HG02763 (cell line): ENCODE measurements around the gene SRGAP2C.
"Not testable (repeated sequence)": the region's sequence is repeated elsewhere in the genome, so short reads cannot be mapped to it uniquely, and the experiment has no call there.

ENCODE experiments used
- ATAC-seq: cut with Tn5 transposase; IDR thresholded peaks from one replicate; pipeline ENCODE4 v1.9.1; 2021; ENCODE audit warnings: mild to moderate bottlenecking, moderate library complexity; ENCODE audit not compliant: unreplicated experiment

Gene SRGAP2C

DNA sequence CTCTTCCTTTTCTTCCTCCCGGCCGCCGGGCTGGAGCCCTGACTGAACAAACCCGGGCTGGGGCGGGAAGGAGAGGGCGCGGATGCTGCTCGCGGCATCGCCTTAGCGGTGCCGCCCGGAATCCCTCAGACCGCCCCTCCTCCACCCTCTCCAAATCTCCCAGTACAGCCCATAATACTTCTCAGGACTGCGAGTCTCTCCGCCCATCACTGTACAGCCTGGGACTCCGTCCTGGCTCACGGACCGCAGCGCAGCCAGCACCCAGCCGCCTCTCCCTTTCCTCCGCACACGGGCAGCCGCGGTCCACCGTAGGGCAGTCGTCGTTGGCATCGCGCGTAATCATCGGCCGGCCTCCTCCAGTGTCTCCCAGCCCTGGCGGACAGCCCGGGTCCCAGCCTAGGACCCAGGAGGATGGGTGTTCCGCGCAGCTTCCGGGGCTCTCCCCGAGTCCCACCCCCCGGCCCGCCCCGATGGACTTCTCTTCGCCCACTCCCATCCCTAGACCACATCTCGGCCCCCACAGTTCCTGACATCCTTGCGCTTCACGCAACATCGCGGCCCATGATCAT is 449 bp downstream of the SRGAP2C start:
- peak; percentile 2 for ATAC-seq

- ATAC-seq = not testable (repeated sequence)
Measured at GRCh38 chr1:121186191-121186590, 1.4 kb downstream of the SRGAP2C start.

DNA sequence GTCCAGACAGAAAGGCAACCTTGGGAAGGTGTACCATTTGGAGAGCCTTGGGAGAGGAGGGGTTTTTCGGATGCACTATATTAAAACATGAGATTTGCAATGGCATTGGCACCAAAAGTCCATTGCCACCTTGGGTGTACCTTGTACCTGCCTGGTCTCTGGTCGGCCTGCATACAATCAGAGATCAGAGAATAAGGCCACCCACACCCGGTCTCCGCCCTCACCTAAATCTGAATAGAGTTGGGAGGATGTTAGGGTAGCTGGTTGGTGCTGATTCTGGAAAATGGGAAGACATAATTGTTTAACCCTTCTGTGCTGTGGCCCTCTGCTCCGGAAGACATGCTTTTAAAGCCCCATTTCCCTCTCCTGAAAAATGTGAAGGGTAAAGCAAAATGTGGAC is 3.1 kb downstream of the SRGAP2C start:
- not testable (repeated sequence) for ATAC-seq

DNA sequence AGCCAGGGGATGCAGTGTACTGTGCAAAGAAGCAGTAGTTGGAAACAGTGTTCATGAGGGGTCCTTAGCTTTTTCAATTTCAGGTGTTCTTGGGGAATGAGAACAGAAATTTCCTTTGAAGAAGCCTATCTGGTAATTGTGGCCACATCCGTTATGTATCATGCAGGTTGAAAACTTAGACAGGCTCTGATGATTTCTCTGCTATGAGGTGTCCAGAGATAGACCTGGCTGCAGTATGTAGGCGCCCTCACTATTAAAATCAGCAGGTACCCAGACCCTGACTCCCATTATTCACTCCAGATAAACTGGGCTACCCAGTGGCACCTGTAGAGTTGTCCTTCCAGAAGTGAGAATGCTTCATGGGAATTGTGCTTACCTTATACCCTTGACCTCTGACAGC is 7.7 kb downstream of the SRGAP2C start:
- ATAC-seq = not testable (repeated sequence)

- ATAC-seq = not testable (repeated sequence)
Measured at GRCh38 chr1:121197095-121197882, 12.5 kb downstream of the SRGAP2C start.

GRCh38 chr1:121199763-121200162 is 15.0 kb downstream of the SRGAP2C start:
- ATAC-seq = not testable (repeated sequence)

DNA sequence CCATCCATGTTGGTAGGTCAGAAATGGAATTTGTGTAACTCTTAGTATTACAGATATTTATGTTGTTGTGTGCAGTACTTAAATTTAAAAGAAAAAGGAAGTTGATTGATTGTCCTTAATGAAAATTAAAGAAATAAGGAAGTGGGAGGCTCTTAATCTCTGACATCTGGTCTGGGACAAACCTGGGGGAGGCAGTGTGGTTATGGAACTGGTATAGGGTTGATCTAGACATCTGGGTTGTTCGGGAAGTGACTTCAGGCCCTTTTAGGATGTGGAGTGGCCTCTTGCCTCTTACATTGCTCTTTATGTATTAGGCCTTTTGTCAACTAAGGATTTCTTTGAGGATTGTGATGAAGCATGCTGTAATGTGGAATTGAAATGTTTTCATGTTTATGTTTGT is 15.5 kb downstream of the SRGAP2C start:
- not testable (repeated sequence) for ATAC-seq

GRCh38 chr1:121200985-121201981 is 16.5 kb downstream of the SRGAP2C start:
- ATAC-seq = not testable (repeated sequence)

GRCh38 chr1:121202986-121203385 is 18.2 kb downstream of the SRGAP2C start:
- not testable (repeated sequence) for ATAC-seq

- ATAC-seq = not testable (repeated sequence)
Measured at GRCh38 chr1:121205786-121206711, 21.3 kb downstream of the SRGAP2C start.

GRCh38 chr1:121207328-121207727 is 22.6 kb downstream of the SRGAP2C start:
- ATAC-seq = not testable (repeated sequence)

GRCh38 chr1:121208375-121208774 is 23.6 kb downstream of the SRGAP2C start:
- not testable (repeated sequence) for ATAC-seq

GRCh38 chr1:121210778-121211177 is 26.0 kb downstream of the SRGAP2C start:
- ATAC-seq = not testable (repeated sequence)

GRCh38 chr1:121213491-121213890 is 28.7 kb downstream of the SRGAP2C start:
- ATAC-seq = not testable (repeated sequence)

DNA sequence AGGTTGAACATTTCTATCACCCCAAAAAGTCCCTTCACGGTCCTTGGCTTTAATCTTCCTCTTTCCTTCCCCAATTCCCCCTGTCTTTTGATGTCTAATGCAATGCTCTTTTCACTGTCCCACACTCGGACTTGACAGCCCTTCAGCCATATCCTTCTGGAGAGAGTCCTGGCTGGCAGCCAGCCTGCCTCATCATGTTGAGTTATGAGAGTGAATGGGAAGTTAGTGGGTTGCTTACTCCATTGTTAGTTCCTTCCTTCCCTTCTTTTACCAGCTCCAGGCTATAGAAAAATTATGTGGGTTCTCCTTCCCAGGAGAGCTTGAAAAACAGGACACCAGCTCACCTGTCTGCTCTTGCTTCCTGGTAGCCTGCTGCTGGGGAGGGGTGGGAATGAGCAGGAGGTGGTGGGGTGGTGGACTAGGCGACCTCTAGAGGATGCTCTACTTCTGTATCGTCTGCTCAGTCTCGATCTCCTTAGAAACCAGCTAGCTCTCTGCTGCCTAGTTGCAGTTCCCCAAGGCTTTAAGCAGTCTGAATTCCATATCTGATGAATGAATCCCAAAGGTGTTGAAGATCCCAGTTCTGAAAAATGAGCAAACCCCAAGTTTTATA is 29.9 kb downstream of the SRGAP2C start:
- ATAC-seq = not testable (repeated sequence)

GRCh38 chr1:121215699-121216417 is 31.1 kb downstream of the SRGAP2C start:
- ATAC-seq = not testable (repeated sequence)

- not testable (repeated sequence) for ATAC-seq
Measured at GRCh38 chr1:121216676-121217075, 31.9 kb downstream of the SRGAP2C start.

- peak; percentile 48 for ATAC-seq
Measured at GRCh38 chr1:121221770-121222169, 37.0 kb downstream of the SRGAP2C start.

GRCh38 chr1:121224714-121225113 is 39.9 kb downstream of the SRGAP2C start:
- ATAC-seq = peak; percentile 98
